ENCODE data around the gene SLC20A1. TPM values are rescaled to one million over a fixed set of nuclear protein-coding genes. Genes with fewer than 3 reads are reported as not detected.
"Not testable (repeated sequence)": the region's sequence is repeated elsewhere in the genome, so short reads cannot be mapped to it uniquely, and the experiment has no call there.

SLC20A1 gene
- total RNA-seq, 1 donor from 2014 or later, result 18.4 TPM

GRCh38 chr2:112703684-112704083, 57.9 kb downstream of the SLC20A1 start:
- intact Hi-C loops (cut with DNase I), result no loop called here
- Histone ChIP-seq H3K27ac (no peak overlapping the region), H3K9me3 (no peaks in the 10 kb centered on the region), H3K36me3 (no peaks in the 10 kb centered on the region), H3K27me3 (no peaks in the 10 kb centered on the region), H3K4me3 (no peak overlapping the region), H3K4me1 (no peaks in the 10 kb centered on the region)
- DNase-seq (ENCODE audit: low spot score in 2 of 2), result no peak
- TF ChIP-seq, protein P1, sequence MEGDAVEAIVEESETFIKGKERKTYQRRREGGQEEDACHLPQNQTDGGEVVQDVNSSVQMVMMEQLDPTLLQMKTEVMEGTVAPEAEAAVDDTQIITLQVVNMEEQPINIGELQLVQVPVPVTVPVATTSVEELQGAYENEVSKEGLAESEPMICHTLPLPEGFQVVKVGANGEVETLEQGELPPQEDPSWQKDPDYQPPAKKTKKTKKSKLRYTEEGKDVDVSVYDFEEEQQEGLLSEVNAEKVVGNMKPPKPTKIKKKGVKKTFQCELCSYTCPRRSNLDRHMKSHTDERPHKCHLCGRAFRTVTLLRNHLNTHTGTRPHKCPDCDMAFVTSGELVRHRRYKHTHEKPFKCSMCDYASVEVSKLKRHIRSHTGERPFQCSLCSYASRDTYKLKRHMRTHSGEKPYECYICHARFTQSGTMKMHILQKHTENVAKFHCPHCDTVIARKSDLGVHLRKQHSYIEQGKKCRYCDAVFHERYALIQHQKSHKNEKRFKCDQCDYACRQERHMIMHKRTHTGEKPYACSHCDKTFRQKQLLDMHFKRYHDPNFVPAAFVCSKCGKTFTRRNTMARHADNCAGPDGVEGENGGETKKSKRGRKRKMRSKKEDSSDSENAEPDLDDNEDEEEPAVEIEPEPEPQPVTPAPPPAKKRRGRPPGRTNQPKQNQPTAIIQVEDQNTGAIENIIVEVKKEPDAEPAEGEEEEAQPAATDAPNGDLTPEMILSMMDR (IDR thresholded peaks at IDR 0.05), result no peak

- Histone ChIP-seq H3K4me1 (no peaks in the 10 kb centered on the region), H3K9me3 (no peaks in the 10 kb centered on the region), H3K27ac (no peak overlapping the region), H3K27me3 (no peaks in the 10 kb centered on the region), H3K36me3 (no peaks in the 10 kb centered on the region), H3K4me3 (no peak overlapping the region)
- TF ChIP-seq, protein P1 (IDR thresholded peaks at IDR 0.05), result no peak
- peak in 1 of 2 donors; percentile 27 for DNase-seq (ENCODE audit: low spot score in 2 of 2)
- intact Hi-C loops (cut with DNase I), result no loop called here
These were observed 59.8 kb downstream of the SLC20A1 start for GRCh38 chr2:112705575-112705974.

DNA sequence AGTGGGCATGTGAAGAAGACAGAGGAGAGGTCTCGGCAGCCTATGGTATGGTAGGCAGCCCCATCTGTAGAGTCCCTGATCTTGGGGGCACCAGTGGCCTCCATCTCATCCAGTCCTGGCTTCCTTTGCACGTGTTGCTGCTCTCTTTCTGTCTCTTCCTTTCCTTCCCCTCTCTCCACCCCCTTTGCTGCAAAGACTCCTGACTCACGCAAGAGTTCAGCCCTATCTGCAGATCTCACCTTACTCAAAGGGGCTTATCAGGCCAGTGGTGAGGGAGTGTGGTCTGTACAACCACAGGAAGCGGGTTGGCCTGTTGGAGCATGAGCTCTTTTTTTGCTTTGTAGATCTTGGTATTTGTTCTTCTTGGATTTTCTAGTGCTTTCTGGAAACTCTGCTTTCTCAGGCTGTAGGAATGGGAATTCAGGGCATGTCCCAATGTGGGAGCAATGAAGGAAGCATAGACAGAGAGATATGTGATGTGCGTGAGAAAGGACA, 60.5 kb downstream of the SLC20A1 start:
- TF ChIP-seq, protein P1 (IDR thresholded peaks at IDR 0.05), result no peak
- intact Hi-C loops (cut with DNase I), result no loop called here
- H3K27me3 ChIP-seq, result no peaks in the 10 kb centered on the region
- H3K4me1 ChIP-seq, result no peaks in the 10 kb centered on the region
- H3K4me3 ChIP-seq, result no peak overlapping the region
- H3K27ac ChIP-seq, result no peak overlapping the region
- H3K9me3 ChIP-seq, result no peaks in the 10 kb centered on the region
- no peak for DNase-seq (ENCODE audit: low spot score in 2 of 2)
- H3K36me3 ChIP-seq, result no peaks in the 10 kb centered on the region

DNA sequence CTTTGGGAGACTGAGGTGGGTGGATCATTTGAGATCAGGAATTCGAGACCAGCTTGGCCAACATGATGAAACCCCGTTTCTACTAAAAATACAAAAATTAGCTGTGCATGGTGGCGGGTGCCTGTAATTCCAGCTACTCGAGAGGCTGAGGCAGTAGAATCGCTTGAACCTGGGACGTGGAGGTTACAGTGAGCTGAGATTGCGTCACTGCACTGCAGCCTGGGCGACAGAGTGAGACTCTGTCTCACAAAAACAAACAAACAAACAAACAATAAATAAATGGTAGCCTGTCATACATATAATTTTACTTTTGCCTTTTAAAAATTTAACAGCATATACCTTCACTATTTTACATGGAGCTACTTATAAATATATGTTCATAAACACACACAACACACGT, 61.2 kb downstream of the SLC20A1 start:
- H3K27me3 ChIP-seq; DNase-seq (ENCODE audit: low spot score in 2 of 2); H3K36me3 ChIP-seq; H3K4me3 ChIP-seq; H3K4me1 ChIP-seq; H3K9me3 ChIP-seq; H3K27ac ChIP-seq; intact Hi-C loops (cut with DNase I): not testable (repeated sequence)

DNA sequence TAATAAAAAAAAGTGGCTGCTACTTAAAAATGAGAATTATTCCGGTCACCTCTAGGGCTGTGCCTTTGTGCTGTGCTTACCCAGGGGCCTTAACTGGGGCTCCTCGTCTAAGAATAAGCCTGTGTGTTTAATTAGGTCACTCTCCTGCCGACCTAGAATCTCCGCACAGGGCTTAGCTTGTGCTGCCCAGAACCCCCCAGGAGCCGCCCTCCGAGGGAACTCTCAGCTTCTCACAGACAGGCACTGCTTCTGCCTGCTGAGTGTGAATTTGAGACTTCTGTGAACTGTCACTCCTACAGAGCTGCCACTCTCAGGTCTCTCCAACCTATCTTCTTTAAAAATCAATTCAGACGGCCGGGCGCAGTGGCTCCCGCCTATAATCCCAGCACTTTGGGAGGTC, 63.2 kb downstream of the SLC20A1 start:
- H3K9me3 ChIP-seq, result no peaks in the 10 kb centered on the region
- TF ChIP-seq, protein P1 (IDR thresholded peaks at IDR 0.05), result no peak
- H3K36me3 ChIP-seq, result no peaks in the 10 kb centered on the region
- no peaks in the 10 kb centered on the region for H3K27me3 ChIP-seq
- intact Hi-C loops (cut with DNase I), result no loop called here
- no peak overlapping the region for H3K27ac ChIP-seq
- DNase-seq (ENCODE audit: low spot score in 2 of 2), result no peak
- H3K4me1 ChIP-seq, result no peaks in the 10 kb centered on the region
- no peak overlapping the region for H3K4me3 ChIP-seq

GRCh38 chr2:112709703-112710102, 64.0 kb downstream of the SLC20A1 start:
- intact Hi-C loops (cut with DNase I), result no loop called here
- DNase-seq (ENCODE audit: low spot score in 2 of 2), result no peak
- Histone ChIP-seq H3K4me3 (no peak overlapping the region), H3K9me3 (no peaks in the 10 kb centered on the region), H3K4me1 (no peaks in the 10 kb centered on the region), H3K27me3 (no peaks in the 10 kb centered on the region), H3K36me3 (no peaks in the 10 kb centered on the region), H3K27ac (no peak overlapping the region)
- TF ChIP-seq, protein P1 (IDR thresholded peaks at IDR 0.05), result no peak
